ENCODE results near the gene DMXL1.

DMXL1 gene

DNA sequence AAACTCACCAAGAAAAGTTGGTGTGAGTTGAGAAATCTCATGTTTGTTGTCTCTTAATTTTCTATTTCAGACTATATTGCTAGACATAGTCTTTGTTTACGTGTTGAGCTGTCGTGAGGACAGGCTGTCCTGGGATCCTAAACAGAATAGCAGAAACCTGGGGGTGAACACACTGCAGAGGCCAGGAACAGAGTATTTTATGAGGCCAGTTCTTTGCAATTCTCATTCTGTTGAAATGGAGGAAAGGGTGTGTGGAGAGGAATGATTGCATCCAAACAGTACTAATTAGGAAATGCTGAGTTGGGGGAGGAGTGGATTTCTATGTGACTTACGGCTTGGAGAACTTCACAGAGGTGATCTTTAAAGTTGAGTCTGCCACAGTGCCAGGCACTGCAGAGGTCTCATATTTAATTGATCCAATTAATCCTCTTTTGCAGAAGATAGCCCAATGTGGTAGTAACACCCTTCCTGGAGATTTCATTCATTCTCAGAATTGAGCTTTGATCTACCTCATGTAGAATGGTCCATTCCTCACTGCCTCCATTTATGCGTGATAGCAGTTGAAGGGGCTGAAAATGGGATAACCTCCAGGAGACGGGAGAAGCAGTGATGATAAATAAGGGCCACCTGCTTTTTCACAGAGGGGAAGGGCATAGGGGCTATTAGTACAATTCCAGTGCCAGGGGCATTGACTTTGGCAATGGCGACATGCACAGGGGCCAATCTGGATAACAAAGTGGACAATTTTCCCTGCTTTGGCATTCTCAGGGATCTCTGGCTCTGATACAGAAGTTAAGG lies 200.3 kb downstream of the DMXL1 start:
- DNase-seq = no peak

DNA sequence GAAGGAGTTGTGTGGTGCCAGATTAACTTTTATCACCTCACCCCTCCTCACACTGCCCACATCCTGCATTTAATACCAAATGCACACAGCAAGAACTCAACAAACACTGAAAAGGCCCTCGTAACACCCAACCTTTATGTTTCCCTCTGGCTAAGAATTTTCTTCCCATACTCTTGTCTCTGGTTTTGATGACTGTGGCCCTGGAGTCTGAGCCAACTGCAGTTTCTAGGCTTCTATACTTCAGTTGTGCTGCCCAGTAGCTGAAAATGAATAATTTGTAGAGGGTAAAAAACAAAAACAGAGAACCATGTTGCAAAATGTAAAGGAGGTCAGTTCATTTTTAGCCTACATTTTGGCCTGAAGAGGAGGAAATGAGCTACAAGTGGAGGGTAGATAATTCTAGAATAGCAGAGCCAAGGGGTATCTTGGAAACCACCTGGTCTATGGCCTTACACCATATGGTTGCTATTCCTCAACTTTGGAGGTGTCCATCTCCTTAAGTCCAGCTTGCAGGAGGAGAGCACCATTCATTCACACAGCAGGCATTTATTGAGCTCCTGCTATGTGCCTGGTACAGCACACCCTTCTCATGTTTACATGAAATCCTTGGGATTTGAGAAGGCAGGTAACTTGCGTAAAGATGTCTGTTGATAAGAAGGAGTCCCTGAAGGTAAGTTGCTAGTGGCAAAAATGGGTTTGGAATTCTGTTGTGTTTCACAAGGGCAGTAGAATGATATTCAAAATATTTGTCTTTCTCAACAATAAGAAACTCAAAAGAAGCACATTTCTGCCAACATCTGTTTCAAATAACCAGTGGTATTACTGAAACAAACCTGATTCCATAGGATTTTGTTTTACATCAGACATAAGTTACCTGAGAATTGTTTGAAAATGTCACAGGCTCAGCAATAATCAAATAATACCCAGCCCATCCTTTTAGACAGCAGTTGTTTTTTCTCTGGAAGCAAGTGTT lies 201.2 kb downstream of the DMXL1 start:
- DNase-seq = no peak

DNA sequence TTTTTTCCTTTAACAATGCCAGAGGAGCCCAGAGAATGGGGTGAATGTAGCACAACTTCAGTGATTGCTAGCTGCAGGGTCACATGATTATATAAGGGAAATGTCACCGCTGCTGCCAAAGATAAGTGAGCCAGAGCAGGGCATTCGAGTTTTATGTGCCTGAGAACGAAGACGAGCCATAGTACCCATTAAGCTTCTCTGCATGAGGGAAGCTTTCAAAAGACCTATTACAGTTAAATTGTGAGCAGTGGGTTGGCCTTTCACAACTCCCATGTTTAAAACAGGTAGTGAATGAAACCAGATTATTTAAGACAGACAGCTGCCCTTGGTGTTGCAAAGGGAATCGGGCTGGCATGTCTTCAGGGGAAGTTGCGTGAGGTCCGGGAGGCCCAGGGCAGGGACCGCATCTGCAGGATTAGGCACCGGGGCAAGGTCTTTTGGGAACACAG lies 202.5 kb downstream of the DMXL1 start:
- DNase-seq = no peak

DNA sequence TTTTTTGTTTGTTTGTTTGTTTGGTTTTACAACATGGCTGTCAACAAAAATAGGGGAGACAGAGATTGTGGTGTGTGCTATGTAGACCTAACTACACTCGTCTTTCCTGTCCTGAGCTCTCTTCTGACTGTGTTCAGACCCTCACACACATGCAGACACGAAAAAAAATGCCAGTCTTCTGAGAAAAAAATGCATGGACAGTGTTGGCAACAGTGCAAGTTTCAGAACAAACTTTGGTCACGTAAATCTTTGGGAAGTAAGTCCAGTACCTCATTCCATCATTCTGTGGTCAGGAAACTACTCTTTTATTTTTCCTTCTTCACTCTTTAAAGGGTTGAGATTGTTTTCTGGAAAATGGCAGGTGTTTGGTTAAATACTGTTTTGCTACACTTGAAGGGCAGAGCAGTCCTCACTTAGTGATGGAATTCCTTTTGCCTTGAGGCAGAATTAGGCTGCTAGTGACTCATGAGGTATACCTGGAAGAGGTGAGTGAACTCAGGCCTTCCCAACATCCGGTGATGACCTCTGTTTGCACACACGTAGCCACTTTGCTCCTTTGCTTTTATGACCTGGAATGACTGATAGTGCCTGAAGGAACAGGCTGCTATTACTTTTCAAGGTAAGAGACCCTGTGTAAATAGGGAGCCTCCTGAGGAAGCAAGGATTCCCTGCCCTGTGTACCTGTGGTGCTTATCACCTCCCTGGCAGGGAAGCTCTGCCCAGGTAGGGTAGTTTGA lies 203.3 kb downstream of the DMXL1 start:
- no peak for DNase-seq

DNA sequence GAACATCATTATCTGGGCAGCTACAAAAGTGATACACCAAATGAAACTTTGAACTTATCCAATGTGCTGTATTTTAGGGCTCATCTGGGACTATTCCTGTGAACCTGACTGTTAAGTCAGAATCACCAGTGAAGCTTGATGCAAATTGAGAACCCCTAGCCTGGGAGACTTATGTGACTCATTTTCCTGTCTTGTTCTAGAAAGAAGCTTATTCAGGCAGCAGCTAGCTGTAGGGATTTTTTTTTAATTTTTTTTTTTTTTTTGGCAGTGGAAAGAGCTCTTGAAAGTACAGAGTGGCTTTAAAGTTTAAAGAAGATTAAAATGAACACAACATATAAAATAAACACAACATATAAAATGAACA lies 203.9 kb downstream of the DMXL1 start:
- DNase-seq = no peak

DNA sequence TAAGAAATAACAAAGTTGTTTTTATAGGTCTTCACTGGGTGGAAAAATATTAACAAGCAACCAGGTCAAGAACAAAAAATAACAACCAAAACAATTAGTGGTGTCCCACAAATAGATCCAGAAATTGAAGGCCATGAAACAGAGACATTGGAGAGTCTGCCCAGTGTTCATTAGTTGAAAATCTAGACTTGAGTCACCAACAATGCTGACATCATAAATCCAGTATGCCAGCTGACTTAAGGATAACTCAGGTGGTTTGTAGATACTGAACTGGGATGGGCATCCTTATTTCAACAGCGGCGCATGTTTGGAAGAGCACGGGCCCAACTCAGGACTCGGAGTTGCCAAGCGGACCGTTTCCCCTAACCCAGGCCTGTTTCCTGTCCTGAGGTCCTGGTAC lies 204.3 kb downstream of the DMXL1 start:
- DNase-seq = no peak

DNA sequence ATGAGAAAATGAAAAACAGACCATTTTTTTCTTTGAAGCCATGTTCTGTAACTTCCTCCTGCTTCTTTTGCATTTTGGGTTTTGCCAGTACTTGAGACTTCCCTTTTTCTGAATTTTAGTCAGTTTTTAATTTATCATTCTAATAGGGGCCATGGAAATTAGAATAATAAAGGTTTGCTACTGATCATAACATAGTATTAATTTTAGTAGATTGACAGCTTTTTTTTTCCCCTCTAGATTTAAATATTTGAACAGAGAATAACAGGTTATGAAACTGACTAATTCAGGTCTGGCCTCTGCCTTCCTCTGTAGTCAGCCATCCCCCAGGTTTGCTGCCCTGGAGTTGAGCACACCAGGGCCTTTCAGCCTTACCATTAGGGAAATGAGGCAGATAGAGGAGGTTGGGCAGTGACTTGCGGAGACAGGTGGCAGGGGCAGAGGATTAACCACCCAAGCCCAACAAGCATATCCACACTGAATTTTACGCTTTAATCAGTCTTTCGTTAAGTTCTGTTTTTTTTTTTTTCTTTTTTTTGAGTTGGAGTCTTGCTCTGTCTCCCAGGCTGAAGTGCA lies 204.8 kb downstream of the DMXL1 start:
- peak; percentile 36 for DNase-seq

DNA sequence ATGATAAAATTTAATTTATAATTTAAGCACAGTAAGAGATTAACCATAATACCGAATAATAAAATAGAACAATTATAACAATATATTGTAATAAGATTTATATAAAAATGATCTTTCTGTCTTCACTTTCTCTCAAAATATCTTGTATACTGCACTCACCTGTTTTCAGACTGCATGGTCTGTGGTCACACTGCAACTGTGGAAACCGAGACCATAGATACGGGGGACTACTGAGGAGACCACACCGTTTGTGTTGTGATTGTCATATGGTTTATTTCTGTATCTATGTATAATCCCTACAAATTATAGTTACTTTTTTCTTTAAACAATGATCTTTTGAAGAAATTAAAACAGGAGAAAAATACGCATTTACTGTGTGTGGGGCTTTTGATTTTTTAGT lies 206.1 kb downstream of the DMXL1 start:
- DNase-seq = no peak

DNA sequence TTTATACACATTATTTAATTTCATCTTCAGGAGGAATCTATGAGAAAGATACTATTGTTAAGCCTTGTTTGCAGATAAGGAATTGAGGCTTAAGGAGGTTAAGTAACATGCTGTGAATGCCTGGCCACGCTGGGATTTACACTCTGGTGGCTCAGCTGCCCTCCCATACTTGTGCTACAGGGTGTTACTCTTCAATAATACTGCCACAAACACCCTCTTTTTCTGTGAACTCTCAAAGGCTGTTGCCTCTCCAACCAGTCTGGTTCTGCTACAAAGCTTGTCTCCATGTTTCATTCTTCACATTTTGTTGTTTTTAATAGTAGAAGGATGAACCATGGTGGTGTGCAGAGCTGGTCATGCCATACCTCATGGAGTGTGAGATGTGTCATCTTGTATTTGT lies 208.2 kb downstream of the DMXL1 start:
- no peak for DNase-seq

DNA sequence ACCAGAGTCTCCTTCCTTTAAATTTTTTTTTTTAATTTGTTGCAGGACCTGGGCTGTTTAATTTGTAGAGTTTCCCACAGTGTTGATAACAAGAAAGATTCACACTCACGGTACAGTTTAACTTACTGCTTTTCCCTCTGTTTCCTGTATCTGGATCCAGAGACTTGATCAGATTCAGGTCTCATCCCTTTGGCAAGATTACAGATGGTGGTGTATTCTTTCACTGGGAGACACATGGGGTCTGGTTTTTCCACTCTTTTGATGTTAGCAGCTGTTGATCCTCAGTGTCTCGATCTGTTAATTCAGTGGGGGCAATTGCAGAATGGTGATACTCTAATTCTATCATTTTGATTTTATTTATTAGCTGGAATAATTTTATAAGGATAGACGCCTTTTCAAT lies 209.5 kb downstream of the DMXL1 start:
- no peak for DNase-seq

DNA sequence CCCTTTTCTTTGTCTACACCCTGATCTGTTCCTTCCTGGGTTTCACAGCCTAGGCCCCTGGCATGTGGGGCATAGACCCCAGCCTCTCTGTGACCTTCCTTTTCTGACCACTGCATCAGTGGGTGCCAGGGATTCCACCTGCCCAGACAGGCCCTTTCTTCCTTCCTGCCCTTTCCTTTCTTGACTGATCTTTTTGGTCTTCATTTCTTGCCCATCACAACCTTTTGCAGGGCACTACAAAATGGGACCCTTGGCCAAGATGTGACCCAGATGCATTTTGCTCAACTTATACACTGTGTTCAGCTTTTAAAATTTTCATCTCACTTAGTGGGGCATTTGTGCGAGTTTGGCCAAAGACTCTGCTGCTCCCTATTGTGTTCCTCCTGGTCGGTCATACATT lies 211.7 kb downstream of the DMXL1 start:
- no peak for DNase-seq

DNA sequence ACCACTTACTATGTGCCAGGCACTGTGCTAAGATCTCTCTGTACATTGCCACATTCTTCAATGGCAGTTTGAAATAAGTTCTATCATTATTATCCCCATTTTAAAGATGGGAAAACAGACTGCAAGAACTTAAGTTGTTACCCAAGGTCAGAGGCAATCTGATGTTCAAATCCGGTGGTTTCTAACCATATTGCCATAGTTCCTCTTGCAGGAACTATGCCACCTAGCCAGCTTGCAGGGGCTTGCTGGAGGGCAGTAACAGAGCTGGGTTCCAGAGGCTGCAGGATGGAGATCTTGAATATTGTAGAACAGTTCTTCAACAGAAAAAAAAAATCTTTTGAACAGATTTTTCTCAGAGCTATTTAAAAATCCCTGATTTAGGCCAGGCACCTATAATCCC lies 213.1 kb downstream of the DMXL1 start:
- no peak for DNase-seq

DNA sequence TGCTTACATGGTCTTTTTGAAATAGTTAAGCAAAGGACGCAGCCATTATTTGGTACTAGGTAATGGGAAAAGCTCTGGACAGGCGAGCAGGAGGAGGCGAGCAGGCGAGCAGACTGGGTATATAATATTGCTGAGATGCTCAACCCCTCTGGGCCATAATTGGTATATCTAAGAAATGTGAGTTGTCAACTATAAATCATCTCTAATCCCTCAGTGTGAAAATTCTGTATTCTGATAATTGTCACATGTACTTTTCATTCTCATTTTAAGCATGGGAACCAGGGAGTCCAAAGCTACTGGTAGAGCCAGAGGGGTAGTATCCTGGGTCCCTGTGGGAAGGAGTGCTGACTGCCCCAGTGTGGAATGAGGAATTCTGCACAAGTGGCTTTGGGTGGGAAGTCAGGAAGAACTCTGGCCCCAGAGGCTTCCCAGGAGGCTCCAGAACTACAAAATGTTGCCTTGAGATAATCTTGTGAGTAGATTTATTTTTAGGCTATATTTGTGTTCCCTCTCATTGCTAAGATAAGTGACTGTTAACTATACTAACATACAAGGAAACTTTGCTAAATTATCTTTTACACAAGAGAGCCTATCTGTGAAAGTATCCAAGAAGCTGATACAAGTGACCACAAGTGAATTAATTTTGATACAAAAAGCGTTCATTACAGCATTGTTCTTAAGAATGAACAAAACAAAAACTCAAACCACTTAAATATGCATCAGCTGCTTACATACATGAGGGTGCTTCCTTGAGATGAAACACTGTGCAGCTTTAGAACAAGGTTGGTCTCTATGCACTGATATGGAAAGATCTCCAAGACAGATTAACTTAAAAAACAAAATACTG lies 214.4 kb downstream of the DMXL1 start:
- DNase-seq = no peak

DNA sequence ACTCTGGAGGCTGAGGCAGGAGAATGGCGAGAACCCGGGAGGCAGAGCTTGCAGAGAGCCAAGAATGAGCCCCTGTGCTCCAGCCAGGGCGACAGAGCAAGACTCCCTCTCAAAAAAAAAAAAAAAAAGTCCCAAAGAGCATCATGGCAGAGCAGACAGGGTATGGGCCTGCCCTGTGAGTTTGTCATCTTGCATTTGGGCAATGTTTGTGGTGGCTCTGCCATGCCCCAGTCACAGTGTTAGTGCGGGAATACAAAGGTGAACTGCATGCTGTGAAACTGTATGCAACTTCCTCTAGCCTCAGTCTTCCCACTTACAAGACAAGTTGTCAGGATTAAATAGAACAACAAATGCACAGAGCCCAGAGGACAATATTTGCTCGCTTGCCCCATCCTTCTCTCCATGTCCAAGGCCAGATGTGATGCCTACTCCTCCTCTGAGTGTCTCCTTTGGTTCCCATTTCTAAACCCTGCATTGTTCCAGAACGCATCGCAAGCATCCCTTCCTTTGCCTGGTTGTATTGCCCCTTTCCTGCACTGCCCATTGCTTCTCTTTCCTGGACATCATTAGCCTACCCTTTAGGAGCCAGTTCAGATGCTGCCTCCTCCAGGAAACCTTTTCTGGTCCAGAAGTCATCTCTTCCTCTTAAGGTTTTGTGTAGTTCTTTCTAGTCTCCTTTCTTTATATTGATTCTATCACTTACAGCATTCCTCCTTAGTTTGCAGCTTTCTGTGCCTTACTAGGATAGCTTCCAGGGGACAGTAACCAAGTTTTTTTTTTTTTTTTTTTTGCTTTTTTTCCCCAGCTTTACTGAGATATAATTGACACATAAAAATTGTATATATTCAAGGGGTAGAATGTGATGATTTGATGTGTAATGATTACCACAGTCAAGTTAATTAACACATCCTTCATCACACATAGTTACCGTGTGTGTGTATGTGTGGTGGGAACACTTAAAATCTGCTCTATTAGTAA lies 215.9 kb downstream of the DMXL1 start:
- DNase-seq = no peak

DNA sequence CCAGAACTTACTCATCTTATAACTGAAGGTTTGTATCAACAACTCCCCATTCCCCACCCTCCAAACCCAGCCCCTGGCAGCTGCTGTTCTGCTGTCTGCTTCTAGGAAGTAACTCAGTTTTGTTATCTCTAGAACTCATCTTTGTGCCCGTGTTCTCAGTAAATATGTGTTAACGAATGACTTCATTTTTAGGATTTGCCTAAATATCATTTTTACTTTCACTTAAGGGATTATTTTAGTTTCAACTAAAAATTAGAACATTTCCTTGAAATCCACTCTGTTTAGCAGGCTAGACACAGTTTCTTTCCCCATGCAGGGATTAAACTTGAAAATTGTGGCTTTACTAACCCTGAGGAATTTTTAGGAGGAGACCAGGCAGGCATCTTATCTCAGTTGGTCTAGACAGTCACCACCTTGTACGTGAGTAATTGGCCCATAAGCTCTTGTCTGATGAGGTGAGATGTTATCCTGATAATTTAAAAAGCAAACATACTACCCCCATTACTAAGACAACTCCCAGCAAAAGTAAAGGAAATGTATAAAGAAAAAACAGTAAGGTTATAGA lies 216.7 kb downstream of the DMXL1 start:
- no peak for DNase-seq

DNA sequence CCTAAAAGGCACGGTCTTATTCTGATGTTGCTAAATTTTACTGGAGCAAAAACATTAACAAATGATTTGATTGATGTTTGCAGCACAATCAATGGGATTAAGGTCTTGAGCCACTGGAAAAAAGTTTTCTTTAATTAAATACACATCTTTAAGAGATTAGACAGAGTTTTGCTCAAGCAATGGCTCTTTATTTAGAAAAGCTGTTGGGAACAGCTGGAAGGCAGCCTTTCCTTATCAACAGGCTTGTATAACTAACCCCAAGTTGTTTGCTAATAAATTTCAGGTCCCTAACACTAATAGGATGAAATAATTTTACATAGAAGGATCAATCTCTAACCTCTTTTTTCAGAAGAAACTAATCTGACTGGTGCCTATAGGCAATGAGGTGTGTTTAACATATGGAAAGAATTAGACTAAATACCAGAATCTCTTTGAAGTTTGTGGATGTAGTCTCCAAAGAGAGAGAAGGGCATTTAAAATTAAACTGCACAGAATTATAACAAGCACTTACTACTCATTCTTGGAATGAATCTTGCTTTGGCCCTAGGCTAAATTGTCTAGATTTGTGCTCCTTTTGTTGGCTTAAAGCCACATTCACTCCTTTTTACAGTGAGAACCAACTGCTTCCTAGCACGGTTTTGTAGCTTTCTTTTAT lies 217.6 kb downstream of the DMXL1 start:
- no peak for DNase-seq

DNA sequence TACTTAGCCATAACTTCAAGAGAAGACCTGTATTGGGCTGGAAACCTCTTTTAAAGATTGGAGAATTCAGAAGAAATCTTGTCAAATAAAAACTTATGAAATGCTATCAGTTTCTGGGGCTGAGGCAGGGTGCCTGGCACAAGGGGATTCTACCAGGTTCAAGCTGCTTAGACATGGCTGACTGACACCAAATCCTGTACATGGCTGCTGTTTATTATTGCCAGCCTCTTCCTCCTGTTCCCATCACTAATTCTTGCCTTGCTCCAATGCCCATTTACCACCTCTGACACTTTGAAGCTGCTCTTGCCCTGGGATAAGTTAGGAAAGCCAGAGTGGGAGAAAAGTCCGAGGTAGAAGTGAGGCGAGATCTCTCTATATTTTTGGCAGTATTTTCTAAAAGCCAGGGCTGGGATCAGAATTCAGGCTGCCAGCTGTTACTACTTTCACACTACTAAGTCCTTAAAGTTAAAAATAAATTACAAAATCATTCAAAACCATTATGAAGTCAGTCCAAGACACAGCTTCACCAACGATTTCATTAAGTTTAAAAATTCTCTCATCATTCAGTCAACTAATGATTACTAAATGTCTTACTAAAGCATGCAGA lies 218.7 kb downstream of the DMXL1 start:
- no peak for DNase-seq

DNA sequence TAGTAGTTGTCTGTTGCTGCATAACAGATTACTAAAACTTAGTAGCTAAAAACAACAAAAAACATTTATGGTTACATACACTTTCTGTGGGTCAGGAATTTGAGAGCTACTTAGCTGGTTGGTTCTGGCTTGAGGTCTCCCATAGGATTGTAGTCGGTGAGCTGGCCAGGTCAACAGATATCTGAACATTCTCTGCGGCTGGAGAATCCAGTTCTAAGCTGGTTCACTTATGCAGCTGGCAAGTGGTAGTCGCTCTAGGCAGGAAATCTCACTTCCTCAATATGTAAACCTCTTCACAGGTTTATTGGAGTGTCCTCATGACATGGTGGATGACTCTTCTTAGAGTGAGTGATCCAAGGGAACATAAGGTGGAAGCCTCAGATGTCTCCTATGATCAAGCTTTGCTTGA lies 219.3 kb downstream of the DMXL1 start:
- DNase-seq = no peak

DNA sequence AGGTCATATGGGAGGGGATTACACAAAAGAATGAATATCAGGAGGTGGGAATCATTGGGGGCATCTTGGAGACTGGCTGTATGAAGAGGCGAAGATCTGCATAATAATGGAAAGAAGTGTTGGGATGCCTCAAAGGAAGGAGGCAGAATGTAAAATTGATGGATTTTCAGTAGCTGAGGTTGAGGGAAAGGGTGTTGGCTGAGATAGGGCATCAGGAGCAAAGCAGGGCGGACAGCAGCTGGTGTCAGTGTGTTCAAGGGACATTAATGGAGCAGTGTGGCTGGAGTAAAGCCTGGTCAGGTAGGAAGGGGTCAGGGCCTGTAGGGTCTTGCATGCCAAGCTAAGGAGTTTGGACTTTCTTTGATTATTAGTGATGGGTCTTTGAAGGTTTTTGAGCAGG lies 219.7 kb downstream of the DMXL1 start:
- no peak for DNase-seq
